Measurements from ENCODE around the gene DVL3.

DVL3 gene

DNA sequence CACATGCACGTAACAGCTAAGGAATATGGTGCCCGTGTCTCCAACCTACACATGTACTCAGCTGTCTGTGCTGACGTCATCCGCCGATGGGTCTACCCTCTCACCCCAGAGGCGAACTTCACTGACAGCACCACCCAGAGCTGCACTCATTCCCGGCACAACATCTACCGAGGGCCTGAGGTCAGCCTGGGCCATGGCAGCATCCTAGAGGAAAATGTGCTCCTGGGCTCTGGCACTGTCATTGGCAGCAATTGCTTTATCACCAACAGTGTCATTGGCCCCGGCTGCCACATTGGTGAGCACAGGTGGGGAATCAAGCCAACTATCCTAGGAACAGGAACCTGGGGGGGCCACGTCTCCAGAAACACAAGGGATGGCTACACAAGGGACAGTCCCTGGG, 14.7 kb upstream of the DVL3 start:
- TF ChIP-seq, protein P1, sequence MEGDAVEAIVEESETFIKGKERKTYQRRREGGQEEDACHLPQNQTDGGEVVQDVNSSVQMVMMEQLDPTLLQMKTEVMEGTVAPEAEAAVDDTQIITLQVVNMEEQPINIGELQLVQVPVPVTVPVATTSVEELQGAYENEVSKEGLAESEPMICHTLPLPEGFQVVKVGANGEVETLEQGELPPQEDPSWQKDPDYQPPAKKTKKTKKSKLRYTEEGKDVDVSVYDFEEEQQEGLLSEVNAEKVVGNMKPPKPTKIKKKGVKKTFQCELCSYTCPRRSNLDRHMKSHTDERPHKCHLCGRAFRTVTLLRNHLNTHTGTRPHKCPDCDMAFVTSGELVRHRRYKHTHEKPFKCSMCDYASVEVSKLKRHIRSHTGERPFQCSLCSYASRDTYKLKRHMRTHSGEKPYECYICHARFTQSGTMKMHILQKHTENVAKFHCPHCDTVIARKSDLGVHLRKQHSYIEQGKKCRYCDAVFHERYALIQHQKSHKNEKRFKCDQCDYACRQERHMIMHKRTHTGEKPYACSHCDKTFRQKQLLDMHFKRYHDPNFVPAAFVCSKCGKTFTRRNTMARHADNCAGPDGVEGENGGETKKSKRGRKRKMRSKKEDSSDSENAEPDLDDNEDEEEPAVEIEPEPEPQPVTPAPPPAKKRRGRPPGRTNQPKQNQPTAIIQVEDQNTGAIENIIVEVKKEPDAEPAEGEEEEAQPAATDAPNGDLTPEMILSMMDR (conservative IDR thresholded peaks at IDR 0.05; ENCODE audit: low read depth) = no peak
- ChIA-PET POLR2A (ENCODE audit: low non-redundant PET) (no interaction called here), CTCF (no interaction called here)
- DNase-seq (ENCODE audit: low spot score) = no peak
- H3K27ac ChIP-seq = no peak overlapping the region

DNA sequence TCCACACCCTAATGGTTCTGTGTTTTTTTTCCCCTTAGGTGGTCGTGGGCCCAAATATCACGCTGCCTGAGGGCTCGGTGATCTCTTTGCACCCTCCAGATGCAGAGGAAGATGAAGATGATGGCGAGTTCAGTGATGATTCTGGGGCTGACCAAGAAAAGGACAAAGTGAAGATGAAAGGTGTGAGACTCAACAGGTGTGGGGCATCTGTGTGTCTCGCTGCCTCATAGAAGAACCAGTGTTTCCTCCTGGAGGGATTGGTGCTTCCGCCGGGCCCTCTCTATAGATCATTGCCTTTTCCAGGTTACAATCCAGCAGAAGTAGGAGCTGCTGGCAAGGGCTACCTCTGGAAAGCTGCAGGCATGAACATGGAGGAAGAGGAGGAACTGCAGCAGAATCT, 13.0 kb upstream of the DVL3 start:
- TF ChIP-seq, protein P1 (conservative IDR thresholded peaks at IDR 0.05; ENCODE audit: low read depth) = no peak
- H3K27ac ChIP-seq = no peak overlapping the region
- no peak for DNase-seq (ENCODE audit: low spot score)
- ChIA-PET POLR2A (ENCODE audit: low non-redundant PET) (interaction anchor here (0.5 kb wide), 1 partner anchor 151 kb away, joined by 5 read pairs; no protein-coding TSS in a partner anchor), CTCF (no interaction called here)

DNA sequence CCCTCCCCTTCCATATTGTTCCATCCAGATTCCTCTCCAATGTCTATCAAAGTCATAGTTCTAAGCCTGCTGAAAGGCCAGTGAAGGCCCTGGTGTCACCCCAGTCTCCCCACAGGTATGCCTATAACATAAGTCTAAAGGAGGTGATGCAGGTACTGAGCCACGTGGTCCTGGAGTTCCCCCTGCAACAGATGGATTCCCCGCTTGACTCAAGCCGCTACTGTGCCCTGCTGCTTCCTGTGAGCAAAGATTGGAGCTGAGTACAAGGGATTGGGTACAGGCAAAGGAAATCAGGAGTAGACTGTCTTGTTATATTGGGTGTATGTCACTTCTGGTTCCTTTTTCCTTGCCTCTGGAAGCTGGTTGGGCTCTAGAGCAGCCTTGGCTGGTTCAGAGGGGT, 11.8 kb upstream of the DVL3 start:
- DNase-seq (ENCODE audit: low spot score) = no peak
- TF ChIP-seq, protein P1 (conservative IDR thresholded peaks at IDR 0.05; ENCODE audit: low read depth) = no peak
- H3K27ac ChIP-seq = no peak overlapping the region
- ChIA-PET POLR2A (ENCODE audit: low non-redundant PET) (no interaction called here), CTCF (interaction anchor here (3.8 kb wide), 1 partner anchor 99 kb away, joined by 40 read pairs; no protein-coding TSS in a partner anchor)

DNA sequence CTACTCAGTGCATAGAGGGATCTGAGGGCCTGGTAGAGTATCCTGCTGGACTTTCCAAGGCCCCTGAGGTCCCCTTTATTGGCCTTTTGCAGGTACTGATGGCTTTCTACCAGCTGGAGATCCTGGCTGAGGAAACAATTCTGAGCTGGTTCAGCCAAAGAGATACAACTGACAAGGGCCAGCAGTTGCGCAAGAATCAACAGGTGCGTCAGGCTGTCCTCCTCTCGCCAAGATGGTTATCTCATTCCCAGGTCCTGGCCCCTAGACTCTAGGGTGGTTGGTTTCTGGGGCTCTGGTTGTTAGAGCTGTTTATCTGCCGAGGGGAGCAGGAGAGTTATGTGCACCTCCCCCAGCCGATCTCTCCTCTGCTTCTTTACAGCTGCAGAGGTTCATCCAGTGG, 10.7 kb upstream of the DVL3 start:
- peak overlapping the region; percentile 54 for H3K27ac ChIP-seq
- ChIA-PET POLR2A (ENCODE audit: low non-redundant PET) (interaction anchor here (0.6 kb wide), 1 partner anchor 125 kb away, joined by 4 read pairs; no protein-coding TSS in a partner anchor), CTCF (interaction anchor here (0.6 to 3.8 kb wide), 11 partner anchors 9 to 892 kb away, joined by 3 to 40 read pairs (median 4); partner anchors contain the start of genes EEF1AKMT4 and EIF2B5)
- TF ChIP-seq, protein P1 (conservative IDR thresholded peaks at IDR 0.05; ENCODE audit: low read depth) = no peak
- DNase-seq (ENCODE audit: low spot score) = no peak

DNA sequence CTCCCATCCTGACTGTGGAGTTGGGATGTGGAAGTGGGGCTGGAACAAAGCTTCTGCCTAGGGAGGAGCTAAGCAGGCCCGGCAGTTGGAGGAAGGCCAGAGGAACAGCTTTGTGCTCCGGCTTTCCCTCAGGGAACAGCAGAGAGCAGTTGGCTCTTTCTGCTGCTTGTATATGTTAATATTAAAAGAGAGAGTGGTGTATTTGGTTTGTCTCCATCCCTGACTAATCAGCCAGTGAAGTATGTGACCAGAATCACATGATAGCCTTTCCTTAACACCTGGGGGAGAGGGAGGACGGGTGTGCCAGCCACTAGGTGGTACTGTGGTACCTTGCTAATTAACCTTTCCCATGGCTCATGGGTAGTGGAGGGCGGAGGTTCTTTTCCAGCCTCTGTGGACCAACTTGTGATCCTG, 10.1 kb upstream of the DVL3 start:
- TF ChIP-seq, protein P1 (conservative IDR thresholded peaks at IDR 0.05; ENCODE audit: low read depth) = peak; percentile 54

DNA sequence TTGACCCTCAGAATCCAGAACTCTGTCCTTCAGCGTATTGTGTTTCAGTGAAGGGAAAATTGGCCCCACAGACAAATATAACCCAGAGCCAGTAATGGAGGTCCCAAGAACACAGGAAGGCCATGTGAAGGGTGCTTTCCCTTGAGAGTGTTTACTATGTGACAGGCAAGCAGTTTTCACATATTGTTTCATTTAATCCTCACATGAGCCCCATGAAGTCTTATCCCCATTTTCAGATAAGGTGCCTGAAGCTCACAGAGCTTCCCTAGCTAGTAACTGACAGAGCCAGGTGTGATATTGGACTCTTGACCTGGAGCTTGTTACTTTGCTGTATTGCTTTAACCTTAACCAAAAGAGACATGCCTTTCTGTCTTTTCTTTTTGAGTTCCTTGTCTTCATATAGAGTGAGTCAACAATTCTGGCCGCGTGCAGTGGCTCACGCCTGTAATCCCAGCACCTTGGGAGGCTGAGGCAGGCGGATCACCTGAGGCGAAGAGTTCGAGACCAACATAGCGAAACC, 9.4 kb upstream of the DVL3 start:
- no peak overlapping the region for H3K27ac ChIP-seq
- TF ChIP-seq, protein P1 (conservative IDR thresholded peaks at IDR 0.05; ENCODE audit: low read depth) = no peak
- POLR2A ChIA-PET (ENCODE audit: low non-redundant PET) = no interaction called here
- CTCF ChIA-PET = interaction anchor here (0.6 to 3.8 kb wide), 8 partner anchors 11 to 348 kb away, joined by 3 to 40 read pairs (median 5); partner anchors contain the start of gene EIF2B5
- DNase-seq (ENCODE audit: low spot score) = no peak

More for the DNA sequence above, 10.1 kb upstream of the DVL3 start:
- peak overlapping the region; percentile 54 for H3K27ac ChIP-seq
- ChIA-PET POLR2A (ENCODE audit: low non-redundant PET) (no interaction called here), CTCF (interaction anchor here (0.6 to 3.8 kb wide), 12 partner anchors 10 to 273 kb away, joined by 3 to 40 read pairs (median 4); partner anchors contain the start of genes EEF1AKMT4 and EIF2B5)
- peak; percentile 82 for DNase-seq (ENCODE audit: low spot score)
